ENCODE measurements around the gene HRG. TPM values are rescaled to one million over a fixed set of nuclear protein-coding genes. Genes with fewer than 3 reads are reported as not detected.

Gene HRG, protein sequence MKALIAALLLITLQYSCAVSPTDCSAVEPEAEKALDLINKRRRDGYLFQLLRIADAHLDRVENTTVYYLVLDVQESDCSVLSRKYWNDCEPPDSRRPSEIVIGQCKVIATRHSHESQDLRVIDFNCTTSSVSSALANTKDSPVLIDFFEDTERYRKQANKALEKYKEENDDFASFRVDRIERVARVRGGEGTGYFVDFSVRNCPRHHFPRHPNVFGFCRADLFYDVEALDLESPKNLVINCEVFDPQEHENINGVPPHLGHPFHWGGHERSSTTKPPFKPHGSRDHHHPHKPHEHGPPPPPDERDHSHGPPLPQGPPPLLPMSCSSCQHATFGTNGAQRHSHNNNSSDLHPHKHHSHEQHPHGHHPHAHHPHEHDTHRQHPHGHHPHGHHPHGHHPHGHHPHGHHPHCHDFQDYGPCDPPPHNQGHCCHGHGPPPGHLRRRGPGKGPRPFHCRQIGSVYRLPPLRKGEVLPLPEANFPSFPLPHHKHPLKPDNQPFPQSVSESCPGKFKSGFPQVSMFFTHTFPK
- total RNA-seq (2014; rRNA removed; shearing (Covaris generic); ENCODE audit: low replicate concordance), result not detected in 2 replicates

DNA sequence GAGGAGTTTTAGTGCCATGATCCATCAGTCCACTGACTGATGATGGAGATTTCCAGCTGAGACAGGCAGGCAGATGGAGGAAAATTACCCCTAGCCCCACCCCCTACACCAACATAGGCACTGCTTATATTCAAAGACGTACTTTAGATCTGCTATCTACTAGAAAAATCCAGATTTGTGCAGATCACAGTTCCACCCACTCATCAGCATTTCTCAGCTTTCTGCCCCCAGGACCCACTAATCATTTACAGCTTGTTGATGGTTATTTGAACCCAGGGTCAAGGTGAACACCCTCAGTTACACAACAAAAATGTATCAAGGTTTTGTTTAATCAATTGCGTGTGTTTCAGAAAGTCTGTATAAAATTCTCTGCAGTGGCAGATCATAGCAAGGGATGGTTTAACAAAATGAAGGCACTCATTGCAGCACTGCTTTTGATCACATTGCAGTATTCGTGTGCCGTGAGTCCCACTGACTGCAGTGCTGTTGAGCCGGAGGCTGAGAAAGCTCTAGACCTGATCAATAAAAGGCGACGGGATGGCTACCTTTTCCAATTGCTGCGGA is at the start of gene HRG:
Gene HRG (plus strand): TSS at position 390 of the 564 bp plus-strand sequence. CDS start 18 bp downstream, at position 408.
- DNase-seq, result no peak
- Histone ChIP-seq H3K36me3 (no peaks in the 10 kb centered on the region), H3K27me3 (peaks cover 21% of the 10 kb centered on the region), H3K9me3 (no peaks in the 10 kb centered on the region), H3K4me3 (no peak within 1 kb of the TSS)

DNA sequence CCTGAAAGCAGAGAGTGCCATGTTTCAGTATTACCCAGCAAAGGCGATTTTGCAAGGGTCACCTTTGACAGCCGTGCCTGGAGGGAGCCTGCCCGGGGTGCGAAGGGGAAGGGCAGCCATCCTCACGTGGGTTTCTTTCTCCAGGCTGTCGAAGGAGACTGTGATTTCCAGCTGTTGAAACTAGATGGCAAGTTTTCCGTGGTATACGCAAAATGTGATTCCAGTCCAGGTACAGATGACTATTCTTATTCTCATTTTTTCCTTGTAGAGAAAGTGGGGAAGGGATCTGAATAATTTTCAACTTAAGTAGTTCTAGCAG is 49.6 kb upstream of the HRG start:
- no peaks in the 10 kb centered on the region for H3K36me3 ChIP-seq
- H3K4me3 ChIP-seq, result no peak overlapping the region
- H3K9me3 ChIP-seq, result no peaks in the 10 kb centered on the region
- DNase-seq, result no peak
- peaks cover 5% of the 10 kb centered on the region; the same call in 1 of the 2 replicates for H3K27me3 ChIP-seq

DNA sequence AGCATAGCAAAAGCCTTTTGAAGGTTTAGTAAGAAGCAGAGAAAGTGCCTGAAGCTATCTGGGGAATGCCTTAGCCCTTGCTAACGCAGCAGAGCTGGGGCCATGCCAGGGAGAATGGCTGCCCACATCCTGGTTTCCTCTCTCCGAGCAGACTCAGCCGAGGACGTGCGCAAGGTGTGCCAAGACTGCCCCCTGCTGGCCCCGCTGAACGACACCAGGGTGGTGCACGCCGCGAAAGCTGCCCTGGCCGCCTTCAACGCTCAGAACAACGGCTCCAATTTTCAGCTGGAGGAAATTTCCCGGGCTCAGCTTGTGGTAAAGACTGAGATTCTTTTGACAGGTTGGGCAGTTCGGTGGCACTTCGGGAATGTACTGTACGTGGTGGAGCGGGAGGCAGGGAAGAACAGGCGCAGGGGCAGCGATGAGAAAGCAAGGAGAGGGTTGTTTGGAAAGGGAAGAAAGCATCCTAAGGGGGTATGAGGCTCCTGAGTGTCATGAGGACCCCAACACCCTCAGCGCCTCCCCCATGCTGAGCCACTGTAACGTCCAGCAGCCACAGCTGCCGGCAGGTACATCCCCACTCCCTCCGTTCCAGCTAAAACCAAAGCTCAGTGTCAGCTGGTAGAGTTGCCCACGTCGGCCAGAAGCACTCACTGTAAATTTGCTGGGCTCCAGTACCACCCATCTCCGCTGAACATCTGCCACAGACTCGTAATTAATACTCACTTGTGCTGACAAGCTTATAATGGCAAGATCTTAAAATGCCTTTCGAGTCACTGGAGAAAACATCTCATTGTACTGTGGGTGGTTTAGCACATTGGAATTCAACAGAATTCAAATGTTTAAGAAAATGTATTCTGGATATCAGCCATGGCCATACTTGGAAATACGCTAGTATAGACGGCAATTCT is 48.5 kb upstream of the HRG start:
- Histone ChIP-seq H3K27me3 (peaks cover 7% of the 10 kb centered on the region; the same call in 1 of the 2 replicates), H3K9me3 (no peaks in the 10 kb centered on the region), H3K36me3 (no peaks in the 10 kb centered on the region), H3K4me3 (0 out of 2 replicates have a peak overlapping the region, but pooled peaks have one; percentile 14)
- DNase-seq, result peak; percentile 99

DNA sequence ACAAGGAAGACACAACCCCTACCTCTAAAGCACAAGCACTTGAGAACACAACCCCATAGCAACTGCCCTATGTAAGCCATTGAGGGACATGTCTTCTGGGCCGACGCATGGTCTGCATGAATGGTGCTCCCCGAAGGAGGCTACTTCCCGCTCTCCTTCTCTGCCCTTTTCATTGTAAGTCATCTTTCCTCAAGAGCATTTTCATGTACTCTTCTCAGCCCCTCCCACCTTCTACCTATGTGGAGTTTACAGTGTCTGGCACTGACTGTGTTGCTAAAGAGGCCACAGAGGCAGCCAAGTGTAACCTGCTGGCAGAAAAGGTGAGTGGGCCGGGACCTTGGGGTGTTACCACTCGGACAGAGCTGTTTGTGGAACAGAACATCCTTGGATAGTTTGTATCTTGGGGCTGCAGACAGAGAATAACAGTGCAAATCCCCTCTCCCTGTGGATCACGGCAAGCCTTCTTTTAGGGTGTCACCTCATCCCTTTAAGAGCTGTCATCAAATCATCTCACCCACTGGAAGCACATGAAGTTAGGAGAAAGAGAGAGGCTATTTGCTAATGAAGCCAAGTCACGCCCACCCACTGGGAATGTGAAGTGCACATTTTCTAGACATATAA is 47.4 kb upstream of the HRG start:
- H3K27me3 ChIP-seq, result peaks cover 17% of the 10 kb centered on the region; the same call in 1 of the 2 replicates
- no peaks in the 10 kb centered on the region for H3K9me3 ChIP-seq
- no peak overlapping the region for H3K4me3 ChIP-seq
- H3K36me3 ChIP-seq, result no peaks in the 10 kb centered on the region
- DNase-seq, result no peak

DNA sequence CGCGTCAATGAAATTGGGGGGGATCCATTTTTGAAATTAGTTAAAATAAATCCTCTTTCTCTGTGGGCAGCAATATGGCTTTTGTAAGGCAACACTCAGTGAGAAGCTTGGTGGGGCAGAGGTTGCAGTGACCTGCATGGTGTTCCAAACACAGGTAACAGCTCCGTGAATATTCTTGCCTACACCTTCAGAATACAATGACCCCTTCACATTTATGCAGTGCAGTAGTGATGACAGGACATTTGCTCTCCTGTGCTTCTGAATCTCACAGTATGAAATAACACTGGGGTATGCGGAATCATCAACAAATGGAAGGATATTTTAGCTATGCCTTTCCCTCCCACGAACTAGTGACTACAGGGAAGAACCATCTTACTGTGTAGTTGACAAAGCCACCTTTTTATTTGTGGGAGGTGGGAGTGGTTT is 46.0 kb upstream of the HRG start:
- DNase-seq, result no peak
- Histone ChIP-seq H3K4me3 (no peak overlapping the region), H3K36me3 (no peaks in the 10 kb centered on the region), H3K9me3 (no peaks in the 10 kb centered on the region), H3K27me3 (peaks cover 17% of the 10 kb centered on the region; the same call in 1 of the 2 replicates)

DNA sequence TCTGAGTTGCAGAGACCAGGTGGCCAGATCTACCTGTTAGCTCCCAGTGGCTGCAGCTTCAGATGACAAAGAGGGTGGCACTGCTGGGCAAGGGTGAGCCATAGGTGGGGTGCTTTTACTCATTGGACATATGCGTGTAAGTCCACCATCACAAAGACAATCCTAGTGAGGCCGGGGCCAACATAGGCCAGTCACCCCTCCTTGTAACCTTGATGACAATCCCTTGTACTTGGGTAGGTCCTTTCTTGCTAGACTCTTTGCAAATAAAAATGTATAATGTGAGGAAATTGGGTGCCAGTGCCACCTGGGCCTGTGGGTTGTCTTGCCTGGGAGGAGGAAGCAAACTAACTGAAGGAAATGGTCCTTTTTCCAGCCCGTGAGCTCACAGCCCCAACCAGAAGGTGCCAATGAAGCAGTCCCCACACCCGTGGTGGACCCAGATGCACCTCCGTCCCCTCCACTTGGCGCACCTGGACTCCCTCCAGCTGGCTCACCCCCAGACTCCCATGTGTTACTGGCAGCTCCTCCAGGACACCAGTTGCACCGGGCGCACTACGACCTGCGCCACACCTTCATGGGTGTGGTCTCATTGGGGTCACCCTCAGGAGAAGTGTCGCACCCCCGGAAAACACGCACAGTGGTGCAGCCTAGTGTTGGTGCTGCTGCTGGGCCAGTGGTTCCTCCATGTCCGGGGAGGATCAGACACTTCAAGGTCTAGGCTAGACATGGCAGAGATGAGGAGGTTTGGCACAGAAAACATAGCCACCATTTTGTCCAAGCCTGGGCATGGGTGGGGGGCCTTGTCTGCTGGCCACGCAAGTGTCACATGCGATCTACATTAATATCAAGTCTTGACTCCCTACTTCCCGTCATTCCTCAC is 45.4 kb upstream of the HRG start:
- H3K4me3 ChIP-seq, result no peak overlapping the region
- DNase-seq, result no peak
- no peaks in the 10 kb centered on the region for H3K9me3 ChIP-seq
- H3K36me3 ChIP-seq, result no peaks in the 10 kb centered on the region
- H3K27me3 ChIP-seq, result peaks cover 14% of the 10 kb centered on the region; the same call in 1 of the 2 replicates

DNA sequence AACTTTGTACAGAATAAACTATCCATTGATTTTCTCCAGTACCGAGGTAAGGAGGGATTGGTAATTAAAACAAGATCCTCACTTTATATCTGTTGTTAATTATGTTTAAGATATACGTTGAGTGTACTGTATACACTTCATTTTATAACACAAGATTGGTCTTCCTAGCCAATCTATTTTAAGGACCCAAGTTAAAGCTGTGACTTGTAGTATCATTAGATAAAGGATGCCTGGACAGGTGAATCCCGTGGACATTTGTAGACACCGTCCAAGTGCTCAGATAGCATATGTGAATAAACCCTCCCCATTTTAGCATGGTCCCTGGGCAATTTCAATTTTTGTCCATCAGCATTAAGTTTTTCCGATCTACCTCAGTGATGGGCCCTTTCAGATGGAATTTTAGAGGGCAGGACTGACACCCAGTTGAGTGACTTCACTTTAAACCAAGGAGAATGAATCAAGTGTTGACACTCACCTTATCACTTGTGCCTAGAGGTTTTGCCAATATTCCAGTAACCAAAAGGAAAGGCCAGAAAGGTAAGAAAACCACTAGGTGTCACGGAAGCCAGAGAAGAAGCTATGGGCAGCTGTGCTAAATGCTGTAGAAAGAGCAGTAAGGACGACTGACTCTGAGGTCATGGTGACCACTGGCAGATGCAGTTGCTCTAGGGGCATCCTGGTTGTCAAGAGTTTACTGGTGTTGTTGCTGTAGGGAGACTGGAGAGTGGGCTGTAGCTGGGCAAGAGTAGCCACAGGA is 43.7 kb upstream of the HRG start:
- H3K27me3 ChIP-seq, result peaks cover 22% of the 10 kb centered on the region; the same call in 1 of the 2 replicates
- no peaks in the 10 kb centered on the region for H3K36me3 ChIP-seq
- H3K4me3 ChIP-seq, result no peak overlapping the region
- DNase-seq, result no peak
- H3K9me3 ChIP-seq, result no peaks in the 10 kb centered on the region

DNA sequence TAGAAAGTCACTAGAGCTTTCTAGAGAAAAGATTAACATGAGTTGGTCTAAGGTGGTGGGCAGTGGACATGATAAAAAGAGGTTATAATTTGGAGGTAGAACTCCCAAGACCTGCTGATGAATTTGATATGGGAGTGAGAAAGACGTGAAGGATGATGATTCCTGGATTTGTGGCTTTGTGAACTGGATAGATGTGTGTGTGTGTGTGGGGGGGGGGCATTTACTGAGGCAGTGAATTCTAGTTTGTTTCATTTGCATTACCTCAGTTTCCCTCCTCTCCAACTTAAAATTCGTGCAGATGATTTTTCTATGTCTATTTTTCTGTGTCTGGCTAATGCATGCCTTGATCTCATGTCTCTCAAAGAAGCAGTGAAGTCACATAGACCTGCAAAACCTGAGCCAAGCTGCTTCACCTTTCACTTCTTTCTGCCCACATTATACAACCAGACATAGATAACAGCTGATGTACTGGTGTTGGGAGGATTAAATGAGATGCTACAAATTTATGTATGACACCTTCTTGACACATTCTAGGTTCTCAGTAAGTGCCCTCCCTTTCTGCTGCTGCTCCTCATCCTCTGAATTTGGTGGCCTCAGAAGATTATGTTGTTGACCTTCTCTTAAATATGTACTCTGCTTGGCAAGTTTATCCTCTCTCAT is 43.0 kb upstream of the HRG start:
- DNase-seq, result no peak
- Histone ChIP-seq H3K4me3 (no peak overlapping the region), H3K9me3 (no peaks in the 10 kb centered on the region), H3K27me3 (peaks cover 23% of the 10 kb centered on the region), H3K36me3 (no peaks in the 10 kb centered on the region)

DNA sequence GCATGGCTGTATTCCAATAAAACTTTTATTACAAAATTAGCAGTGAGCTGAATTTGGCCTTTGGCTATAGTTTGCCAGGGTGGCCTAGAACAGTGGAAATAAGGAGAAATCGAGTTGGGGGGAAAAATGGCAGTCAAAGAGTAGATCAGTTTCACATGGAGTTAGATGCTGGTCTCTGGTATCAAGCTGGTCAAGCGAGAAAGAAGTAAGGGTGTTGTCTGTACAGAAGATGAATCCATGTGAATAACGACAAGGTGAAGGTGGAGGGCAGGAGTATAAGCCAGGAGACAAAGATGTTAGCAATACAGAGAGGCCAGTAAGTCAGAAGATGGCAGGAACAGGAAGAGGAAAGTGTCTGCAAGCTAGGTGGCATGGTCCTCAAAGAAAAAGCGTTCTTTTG is 41.2 kb upstream of the HRG start:
- no peak for DNase-seq

DNA sequence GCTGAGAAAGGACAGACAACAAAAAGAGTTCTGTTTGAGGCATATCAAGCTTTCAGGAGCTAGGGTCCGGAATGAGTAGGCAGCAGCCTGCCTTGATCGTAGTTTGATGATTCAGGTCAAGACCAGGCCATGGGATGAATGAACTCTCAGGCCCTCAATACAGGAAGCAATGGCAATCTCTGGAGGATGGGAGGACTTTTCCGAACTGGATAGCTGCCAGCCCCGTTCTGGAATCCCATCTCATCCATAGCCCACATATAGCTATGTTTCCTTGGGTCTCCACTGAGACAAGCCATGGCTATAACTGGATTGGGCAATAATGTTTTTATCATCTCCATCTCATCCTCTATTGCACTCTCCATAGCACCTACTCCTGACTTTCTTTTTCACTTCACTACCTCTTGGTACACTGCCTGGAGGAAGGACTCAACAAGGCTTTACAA is 40.2 kb upstream of the HRG start:
- no peak for DNase-seq
- no peaks in the 10 kb centered on the region for H3K36me3 ChIP-seq
- no peak overlapping the region for H3K4me3 ChIP-seq
- peaks cover 27% of the 10 kb centered on the region for H3K27me3 ChIP-seq
- H3K9me3 ChIP-seq, result no peaks in the 10 kb centered on the region

More for the DNA sequence above, 41.2 kb upstream of the HRG start:
- peaks cover 27% of the 10 kb centered on the region for H3K27me3 ChIP-seq
- no peaks in the 10 kb centered on the region for H3K9me3 ChIP-seq
- H3K36me3 ChIP-seq, result no peaks in the 10 kb centered on the region
- no peak overlapping the region for H3K4me3 ChIP-seq

DNA sequence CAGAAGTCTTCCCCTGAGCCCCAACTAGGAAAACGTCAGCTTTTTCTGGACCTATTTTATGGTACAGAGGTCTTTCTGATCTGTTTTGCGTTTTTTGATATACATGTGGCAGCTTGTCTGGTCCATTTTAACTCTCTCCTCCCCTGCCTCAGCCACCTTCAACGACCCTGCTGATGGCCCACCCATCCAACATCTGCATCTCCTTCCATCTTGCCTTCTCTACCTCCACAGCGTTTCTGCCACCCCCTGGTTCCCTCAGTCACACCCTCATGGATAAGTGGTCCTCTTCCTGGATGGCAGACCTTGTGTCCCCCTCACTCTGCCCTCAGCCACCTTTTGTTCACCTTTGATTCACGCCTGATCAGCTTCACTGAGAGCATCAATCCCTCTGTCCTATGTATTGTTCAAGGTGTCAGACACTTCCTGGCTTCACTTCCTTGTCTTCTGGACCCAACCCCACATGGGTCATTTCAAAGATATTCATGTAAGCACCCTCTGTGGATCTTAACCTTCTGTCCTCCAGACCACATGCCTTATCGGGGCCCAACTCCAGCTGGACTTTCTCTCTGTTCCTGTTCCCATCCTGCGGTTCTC is 39.5 kb upstream of the HRG start:
- H3K4me3 ChIP-seq, result no peak overlapping the region
- H3K9me3 ChIP-seq, result no peaks in the 10 kb centered on the region
- DNase-seq, result no peak
- no peaks in the 10 kb centered on the region for H3K36me3 ChIP-seq
- H3K27me3 ChIP-seq, result peaks cover 30% of the 10 kb centered on the region

DNA sequence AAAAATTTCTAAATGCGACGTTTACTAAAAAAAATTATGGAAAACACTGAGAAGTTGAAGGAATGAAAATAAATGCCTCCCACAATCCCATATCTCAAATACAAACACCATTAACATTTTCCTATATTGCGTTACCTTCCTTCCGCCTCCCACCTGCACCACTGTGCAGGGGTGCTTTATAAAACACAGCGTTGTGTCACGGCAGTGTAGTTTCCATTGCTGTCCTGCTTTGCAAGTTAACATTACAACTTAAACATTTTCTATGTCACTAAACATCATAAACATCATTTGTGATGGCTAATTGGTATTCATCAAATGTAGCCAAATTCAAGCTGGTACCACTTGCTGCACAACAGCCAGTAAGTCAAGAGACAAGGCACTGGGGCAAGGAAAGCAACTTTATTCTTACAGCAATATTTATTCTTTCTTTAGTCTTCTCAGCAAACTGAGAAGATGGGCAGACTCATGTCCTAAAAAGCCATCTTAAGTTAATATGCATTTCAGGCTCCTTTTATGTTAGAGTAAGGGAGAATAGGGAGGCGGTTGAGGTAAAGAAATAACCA is 37.9 kb upstream of the HRG start:
- Histone ChIP-seq H3K36me3 (no peaks in the 10 kb centered on the region), H3K9me3 (no peaks in the 10 kb centered on the region), H3K27me3 (peaks cover 22% of the 10 kb centered on the region), H3K4me3 (no peak overlapping the region)
- DNase-seq, result no peak

DNA sequence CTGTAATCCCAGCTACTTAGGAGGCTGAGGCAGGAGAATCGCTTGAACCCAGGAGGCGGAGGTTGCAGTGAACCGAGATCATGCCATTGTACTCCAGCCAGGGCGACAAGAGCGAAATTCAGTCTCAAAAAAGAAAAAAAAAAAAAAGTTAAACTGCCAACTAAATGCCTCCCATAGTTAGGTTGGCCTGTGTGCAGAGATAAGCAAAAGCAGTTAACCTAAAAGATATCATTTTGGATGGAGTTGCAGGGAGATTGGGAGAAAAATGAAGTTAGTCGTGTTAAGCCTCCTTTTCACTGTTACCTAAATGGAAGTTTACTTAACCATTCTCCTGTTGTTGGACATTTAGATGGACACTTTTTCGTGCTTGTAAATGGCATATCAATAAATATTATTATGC is 37.1 kb upstream of the HRG start:
- DNase-seq, result no peak
- Histone ChIP-seq H3K27me3 (peaks cover 19% of the 10 kb centered on the region), H3K36me3 (no peaks in the 10 kb centered on the region), H3K4me3 (no peak overlapping the region), H3K9me3 (no peaks in the 10 kb centered on the region)
